CD4-positive, alpha-beta T cell treated with Interferon alpha-2 for 1 hour (primary cell): ENCODE results near the gene RPH3AL.
"Not testable (repeated sequence)": the region's sequence is repeated elsewhere in the genome, so short reads cannot be mapped to it uniquely, and the experiment has no call there.

Experiments used
- DNase-seq, 2 donors: peaks; one replicate each; pipeline ENCODE4 v3.0.0-alpha.2; 2020 to 2022

The RPH3AL gene

GRCh38 chr17:315399-315798, 37.2 kb downstream of the RPH3AL start:
- not testable (repeated sequence) for DNase-seq

- not testable (repeated sequence) for DNase-seq
Measured at GRCh38 chr17:314614-314944, 38.0 kb downstream of the RPH3AL start.

DNA sequence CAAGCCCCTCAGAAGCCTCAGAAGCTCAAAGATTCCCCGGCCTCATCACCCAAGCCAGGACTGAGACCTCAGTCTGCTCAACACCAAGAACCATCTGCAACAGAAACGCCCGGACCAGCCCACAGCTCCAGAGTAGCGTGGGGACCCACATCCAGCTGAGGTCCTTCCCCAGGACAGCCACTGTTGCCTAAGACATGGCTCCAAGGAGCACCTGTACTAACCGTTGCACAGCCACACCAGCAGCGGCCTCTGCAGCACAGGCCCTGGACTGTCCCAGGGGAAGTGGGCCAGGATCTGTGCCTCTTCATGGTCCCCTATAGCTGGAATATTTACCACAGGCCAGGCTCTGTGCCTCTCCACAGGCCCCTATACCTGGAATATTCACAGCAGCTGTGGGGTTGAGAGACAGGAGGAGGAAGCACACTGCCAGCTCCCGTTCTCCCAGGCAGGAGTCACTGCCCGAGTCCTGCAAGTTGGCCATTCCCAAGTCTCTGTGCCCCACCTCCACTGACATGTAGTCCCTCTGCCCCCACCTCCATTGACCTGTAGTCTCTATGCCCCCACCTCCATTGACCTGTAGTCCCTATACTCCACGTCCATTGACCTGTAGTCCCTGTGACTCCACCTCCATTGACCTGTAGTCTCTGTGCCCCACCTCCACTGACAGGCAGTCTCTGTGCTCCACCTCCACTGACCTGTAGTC, 38.5 kb downstream of the RPH3AL start:
- DNase-seq, result no peak

GRCh38 chr17:313231-313630, 39.4 kb downstream of the RPH3AL start:
- no peak for DNase-seq

GRCh38 chr17:312476-313148, 40.0 kb downstream of the RPH3AL start:
- no peak for DNase-seq

DNA sequence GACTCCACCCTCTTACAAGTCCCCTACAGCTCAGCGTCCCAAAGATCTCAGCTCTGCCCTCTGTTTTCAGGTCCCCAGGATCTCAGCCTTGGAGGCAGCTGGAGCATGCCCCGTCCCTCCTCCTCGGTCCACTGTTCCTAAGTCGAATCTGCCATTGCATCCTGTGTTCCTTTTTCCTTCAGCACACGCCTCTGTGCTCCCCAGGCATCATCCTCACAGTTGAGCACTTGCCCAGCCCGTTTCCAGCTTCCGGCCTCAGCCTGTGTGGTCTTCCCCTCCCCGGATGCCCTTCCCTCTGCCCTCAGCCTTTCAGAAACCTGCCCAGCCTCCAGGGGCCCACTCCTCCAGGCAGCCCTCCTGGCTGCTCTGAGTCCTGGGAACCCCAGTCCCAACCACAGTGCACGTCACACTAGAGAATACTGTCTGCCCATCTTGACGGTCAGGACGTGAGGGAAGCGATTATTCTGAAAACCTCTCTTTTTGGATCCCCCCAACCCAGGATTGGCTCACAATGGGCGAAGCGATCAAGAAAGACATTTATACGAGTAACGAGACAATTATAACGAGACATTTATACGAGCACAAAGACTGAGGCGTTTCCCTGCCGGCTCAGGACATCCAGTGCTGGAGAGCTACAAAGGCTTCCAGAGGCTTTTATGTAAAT, 41.4 kb downstream of the RPH3AL start:
- DNase-seq, result no peak

GRCh38 chr17:310111-311010, 42.2 kb downstream of the RPH3AL start:
- DNase-seq, result no peak

DNA sequence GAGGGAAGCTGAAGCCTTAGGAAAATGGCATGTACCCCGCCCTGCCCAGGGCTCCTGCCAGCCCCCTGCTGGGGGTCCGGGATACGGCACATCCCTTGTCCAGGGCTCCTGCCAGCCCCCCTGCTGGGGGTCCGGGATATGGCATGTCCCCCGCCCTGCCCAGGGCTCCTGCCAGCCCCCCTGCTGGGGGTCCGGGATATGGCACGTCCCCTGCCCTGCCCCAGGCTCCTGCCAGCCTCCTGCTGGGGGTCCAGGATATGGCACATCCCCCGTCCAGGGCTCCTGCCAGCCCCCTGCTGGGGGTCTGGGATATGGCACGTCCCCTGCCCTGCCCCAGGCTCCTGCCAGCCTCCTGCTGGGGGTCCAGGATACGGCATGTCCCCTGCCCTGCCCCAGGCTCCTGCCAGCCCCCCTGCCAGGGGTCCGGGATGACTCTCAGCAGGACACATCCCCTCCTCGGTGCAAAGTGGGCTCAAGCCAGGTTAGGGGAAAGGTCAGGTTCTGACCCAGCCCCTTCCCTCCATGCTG, 43.2 kb downstream of the RPH3AL start:
- no peak for DNase-seq

DNA sequence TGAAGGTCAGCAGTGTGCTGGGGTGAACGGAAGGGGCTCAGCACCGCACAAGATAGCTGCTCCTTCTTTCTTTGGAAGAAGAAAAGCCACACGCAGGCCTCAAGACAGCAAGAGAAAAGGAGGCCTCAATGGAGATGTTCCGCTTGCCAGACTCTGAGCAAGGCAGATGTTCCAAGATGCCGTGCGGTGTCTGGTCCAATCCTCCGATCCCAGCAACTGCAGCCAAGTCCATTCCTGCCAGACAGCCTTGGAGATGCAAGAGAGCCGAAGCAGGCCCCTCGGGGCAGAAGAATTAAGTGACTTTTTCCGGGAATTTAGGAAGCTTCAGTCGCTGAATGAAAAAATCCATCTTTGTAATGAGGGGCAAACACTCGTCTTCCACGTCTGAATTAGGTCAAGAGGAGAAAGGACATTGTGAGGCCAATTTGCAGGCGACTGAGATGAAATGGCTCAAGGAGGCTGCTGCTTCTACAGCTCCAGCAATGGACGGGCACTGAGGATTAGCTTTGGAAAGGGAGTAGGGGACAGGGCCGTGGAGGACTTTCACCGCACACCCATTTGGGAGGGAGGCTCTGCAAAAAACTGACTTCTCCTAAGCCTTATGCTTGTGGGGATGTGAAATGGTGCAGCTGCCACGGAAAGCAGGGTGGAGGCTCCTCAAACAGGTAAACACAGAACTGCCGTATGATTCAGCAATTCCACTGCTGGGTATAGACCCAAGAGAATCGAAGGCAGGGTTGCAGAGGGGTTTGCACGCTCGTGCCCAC, 44.7 kb downstream of the RPH3AL start:
- no peak for DNase-seq

- DNase-seq, result no peak
Measured at GRCh38 chr17:307295-307691, 45.3 kb downstream of the RPH3AL start.

GRCh38 chr17:306536-307294, 45.9 kb downstream of the RPH3AL start:
- DNase-seq, result no peak

DNA sequence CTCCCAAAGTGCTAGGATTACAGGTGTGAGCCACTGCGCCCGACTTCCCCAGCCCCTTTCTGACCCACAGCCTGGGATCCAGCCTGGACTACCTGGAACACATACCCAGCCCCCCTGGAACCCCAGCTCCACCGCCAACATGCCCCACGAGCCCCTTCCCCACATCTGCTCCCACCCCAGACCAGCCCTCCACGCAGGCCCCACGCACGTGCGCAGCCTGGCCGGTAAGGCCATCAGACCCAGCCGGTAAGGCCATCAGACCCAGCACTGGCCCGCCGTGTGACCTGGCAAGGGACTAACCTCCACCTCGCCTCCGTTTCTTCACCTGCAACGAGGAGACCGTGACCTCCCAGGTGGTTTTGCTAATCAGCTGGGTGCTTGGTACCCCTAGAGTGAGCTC, 46.5 kb downstream of the RPH3AL start:
- DNase-seq, result no peak

- no peak for DNase-seq
Measured at GRCh38 chr17:305090-305976, 47.3 kb downstream of the RPH3AL start.

DNA sequence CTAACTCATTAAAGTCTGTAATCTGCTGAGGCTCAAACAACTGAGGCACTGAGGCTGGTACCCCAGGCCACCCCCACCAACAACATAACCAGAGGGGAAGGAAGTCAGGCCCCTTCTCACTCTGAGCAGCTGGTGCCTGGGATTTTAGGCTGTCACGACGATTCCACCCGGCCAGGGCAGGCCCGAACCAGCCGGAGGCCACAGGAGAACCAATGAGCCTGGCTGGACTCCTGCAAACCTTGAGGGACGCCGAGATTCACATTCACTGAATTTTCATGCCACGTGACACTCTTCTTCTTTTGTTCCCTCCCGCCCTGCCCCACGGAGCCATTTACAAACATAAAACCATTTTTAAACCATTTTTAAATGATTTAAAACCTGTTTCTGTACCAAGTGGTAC, 48.1 kb downstream of the RPH3AL start:
- no peak for DNase-seq

DNA sequence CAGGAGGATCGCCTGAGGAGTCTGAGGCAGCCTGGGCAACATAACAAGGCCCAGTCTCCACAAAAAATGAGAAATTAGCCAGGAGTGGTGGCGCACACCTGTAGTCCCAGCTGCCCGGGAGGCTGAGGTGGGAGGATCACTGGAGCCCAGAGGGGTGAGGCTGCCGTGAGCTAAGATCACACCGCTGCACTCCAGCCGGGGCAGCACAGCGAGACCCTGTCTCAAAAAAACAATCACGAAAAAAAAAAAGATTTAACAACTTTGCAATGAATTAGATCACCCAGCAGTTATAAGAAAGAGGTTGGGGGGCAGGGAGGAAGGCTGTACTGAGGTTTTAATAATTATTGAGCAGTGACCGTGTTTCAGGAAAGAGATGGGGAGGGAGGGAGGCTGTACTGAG, 49.4 kb downstream of the RPH3AL start:
- no peak for DNase-seq

DNA sequence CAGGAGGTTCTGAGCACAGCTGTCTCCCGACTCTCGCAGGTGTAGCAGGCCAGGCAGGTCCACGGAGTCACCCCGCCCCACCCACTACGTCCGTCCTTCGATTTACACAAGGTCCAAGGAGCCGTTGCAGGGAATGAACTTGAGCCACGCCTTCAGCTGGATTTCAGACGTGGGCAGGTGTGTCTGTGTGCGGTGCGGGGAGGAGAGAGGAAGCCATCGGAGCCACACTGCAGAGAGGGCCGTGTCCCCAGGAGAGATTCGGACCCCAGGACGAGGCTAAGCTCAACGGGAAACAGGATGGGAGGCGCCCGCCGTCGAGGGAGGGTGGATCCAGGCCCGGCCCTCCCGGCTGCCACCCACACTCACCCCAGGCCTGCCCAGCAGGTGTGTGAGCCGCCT, 50.3 kb downstream of the RPH3AL start:
- no peak for DNase-seq

DNA sequence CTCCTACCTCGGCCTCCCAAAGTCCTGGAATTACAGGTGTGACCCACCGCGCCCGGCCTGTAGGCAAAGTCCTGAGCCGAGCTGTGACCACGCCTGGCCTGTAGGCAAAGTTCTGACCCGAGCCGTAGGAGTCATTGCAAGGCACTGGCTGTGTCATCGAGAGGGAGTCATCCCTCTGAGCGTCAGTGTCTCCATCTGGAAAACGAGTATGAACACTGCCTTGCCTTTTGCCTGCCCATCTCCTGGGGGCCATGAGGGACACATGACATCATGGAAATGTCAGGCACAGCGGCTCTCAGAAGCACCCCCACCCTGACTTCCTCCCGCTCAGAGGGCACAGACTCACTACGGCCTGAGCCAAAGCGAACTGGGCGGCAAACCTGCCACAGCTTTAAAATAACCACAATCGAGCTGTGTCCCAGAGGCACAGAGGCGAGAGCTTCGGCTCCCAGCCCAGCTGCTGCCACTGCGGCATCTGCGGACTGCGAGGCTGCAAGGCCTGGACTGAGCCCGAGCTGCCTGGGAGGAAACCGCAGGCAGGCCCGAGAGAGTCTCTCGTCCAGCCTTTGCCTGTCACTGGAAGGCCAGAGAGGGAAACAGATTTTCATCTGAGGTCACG, 50.8 kb downstream of the RPH3AL start:
- no peak for DNase-seq

- no peak for DNase-seq
Measured at GRCh38 chr17:300881-301280, 51.7 kb downstream of the RPH3AL start.

- no peak for DNase-seq
Measured at GRCh38 chr17:299546-299945, 53.1 kb downstream of the RPH3AL start.
